GM12892 (cell line): ENCODE data around the gene S100A4.

Experiments
- POLR2A ChIP-seq: IDR thresholded peaks from 2 replicates; pipeline ENCODE4 v1.6.1; 2011; ENCODE audit warnings: low read depth, low read length, control low read depth
- POLR2AphosphoS5 ChIP-seq: IDR thresholded peaks from 2 replicates; pipeline ENCODE4 v1.6.1; 2011; ENCODE audit warnings: low read depth, low read length, control low read depth
- TAF1 ChIP-seq: IDR thresholded peaks from 2 replicates; pipeline ENCODE4 v1.6.1; 2011; ENCODE audit warnings: low read depth, mild to moderate bottlenecking, control low read depth, low read length, borderline replicate concordance

DNA sequence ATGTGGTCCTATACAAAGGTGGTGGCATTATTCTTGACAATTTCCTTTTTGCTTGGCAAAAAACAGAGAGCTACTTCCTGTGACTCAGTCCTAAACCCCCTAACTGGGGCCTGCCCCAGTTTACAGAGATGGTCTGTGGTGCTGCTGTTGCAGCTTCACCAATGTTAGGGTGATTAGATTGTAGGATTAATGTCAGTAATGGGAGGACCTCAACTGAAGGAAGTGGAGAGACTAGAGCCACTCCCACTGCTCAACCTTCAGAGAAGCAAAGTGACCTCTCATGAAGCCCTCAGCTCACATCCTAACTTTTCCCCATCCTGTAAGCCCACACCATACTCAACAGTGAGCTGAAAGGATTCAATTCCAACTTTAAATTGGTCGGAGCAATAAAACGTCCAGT is 13.4 kb downstream of the S100A4 start:
- TF ChIP-seq POLR2A (no peak), POLR2AphosphoS5 (no peak), TAF1 (no peak)
